ENCODE measurements around the gene CDH24. TPM values are rescaled to one million over a fixed set of nuclear protein-coding genes. Genes with fewer than 3 reads are reported as not detected.

The CDH24 gene
- total and polyA plus RNA-seq, 10 of the 15 experiments (the other 5 are each of a cell fraction or from before 2014, with no cell fraction given), result 0.10 to 1.5 (median 0.45) TPM; not detected in 2

- SMC1A ChIA-PET (ENCODE audit: uncharacterized antibody, unreplicated experiment), result interaction anchor here (0.6 to 2.3 kb wide), 8 partner anchors 8 to 122 kb away, joined by 3 to 11 read pairs (median 5); no protein-coding TSS in a partner anchor
- Histone ChIP-seq H2AFZ (ENCODE audit: control insufficient read depth, low read depth, low read length) (no peak overlapping the region), H3K9me3 (replicated peaks; ENCODE audit: control insufficient read depth, insufficient read depth, low read length) (no peaks in the 10 kb centered on the region), H3K27ac (ENCODE audit: control insufficient read depth, insufficient read depth) (no peak overlapping the region; the same call in 1 of the 2 replicates), H3K4me3 (no peak overlapping the region), H3K4me2 (ENCODE audit: control insufficient read depth, insufficient read depth) (no peak overlapping the region), H3K27me3 (replicated peaks in 1 of 2; ENCODE audit: control insufficient read depth in 2 of 2, insufficient read depth in 2 of 2, low read length in 1 of 2) (no peaks in the 10 kb centered on the region), H3K36me3 (ENCODE audit: control insufficient read depth in 2 of 2, insufficient read depth in 2 of 2, low read length in 1 of 2) (peaks cover 3 to 28% of the 10 kb centered on the region in 2 experiments), H3K79me2 (ENCODE audit: control insufficient read depth, insufficient read depth, low read length) (peaks cover 44% of the 10 kb centered on the region), H3K9ac (ENCODE audit: control insufficient read depth, insufficient read depth, low read length) (no peak overlapping the region), H4K20me1 (ENCODE audit: control insufficient read depth, insufficient read depth) (0 out of 2 replicates have a peak, but pooled peaks cover 7% of the 10 kb centered on the region), H3K4me1 (ENCODE audit: control insufficient read depth, insufficient read depth, low read length) (no peaks in the 10 kb centered on the region; the same call in 1 of the 2 replicates)
- RAD21 ChIA-PET (ENCODE audit: unreplicated experiment), result interaction anchor here (1.6 kb wide), 1 partner anchor 23 kb away, joined by 6 read pairs; no protein-coding TSS in a partner anchor
- in situ Hi-C loops (cut with MboI) (no loop called here), intact Hi-C loops (cut with micrococcal nuclease; ENCODE audit: unreplicated experiment) (no loop called here)
- BruUV-seq (replicated peaks), result no TSS peak
- WGBS (ENCODE audit: insufficient coverage, insufficient replicate concordance, low lambda C conversion rate, missing lambda C conversion rate), result 87% methylated on average over 11 of the region's 12 CpGs
- ATAC-seq (no peak), FAIRE-seq (no peak), DNase-seq (ENCODE audit: low read depth, low spot score) (no peak)
- CTCF ChIA-PET, result interaction anchor here (0.7 to 5.3 kb wide), 11 partner anchors 11 to 707 kb away, joined by 3 to 60 read pairs (median 6); partner anchors contain the start of gene NGDN
- POLR2A ChIA-PET, result interaction anchor here (0.6 to 1.7 kb wide), 5 partner anchors 23 to 491 kb away, joined by 3 to 6 read pairs (median 4); partner anchors contain the start of gene HOMEZ
- TF ChIP-seq CEBPB (IDR thresholded peaks at IDR 0.05; ENCODE audit: borderline replicate concordance in 1 of 2, low read depth in 2 of 2, low read length in 2 of 2), result no peak
- no peak for TF ChIP-seq CBX3 (IDR thresholded peaks at IDR 0.05; ENCODE audit: borderline replicate concordance, low read depth)
- TF ChIP-seq PAX5 (IDR thresholded peaks at IDR 0.05; ENCODE audit: borderline replicate concordance, low read depth, low read length), result no peak
- TF ChIP-seq BMI1 (IDR thresholded peaks at IDR 0.05; ENCODE audit: borderline replicate concordance), result no peak
- TF ChIP-seq SP1 (IDR thresholded peaks at IDR 0.05; ENCODE audit: low read depth, low read length), result no peak
- no peak for TF ChIP-seq PKNOX1 (IDR thresholded peaks at IDR 0.05)
- no peak for TF ChIP-seq KDM1A (IDR thresholded peaks at IDR 0.05; ENCODE audit: borderline replicate concordance)
- TF ChIP-seq, protein P1, sequence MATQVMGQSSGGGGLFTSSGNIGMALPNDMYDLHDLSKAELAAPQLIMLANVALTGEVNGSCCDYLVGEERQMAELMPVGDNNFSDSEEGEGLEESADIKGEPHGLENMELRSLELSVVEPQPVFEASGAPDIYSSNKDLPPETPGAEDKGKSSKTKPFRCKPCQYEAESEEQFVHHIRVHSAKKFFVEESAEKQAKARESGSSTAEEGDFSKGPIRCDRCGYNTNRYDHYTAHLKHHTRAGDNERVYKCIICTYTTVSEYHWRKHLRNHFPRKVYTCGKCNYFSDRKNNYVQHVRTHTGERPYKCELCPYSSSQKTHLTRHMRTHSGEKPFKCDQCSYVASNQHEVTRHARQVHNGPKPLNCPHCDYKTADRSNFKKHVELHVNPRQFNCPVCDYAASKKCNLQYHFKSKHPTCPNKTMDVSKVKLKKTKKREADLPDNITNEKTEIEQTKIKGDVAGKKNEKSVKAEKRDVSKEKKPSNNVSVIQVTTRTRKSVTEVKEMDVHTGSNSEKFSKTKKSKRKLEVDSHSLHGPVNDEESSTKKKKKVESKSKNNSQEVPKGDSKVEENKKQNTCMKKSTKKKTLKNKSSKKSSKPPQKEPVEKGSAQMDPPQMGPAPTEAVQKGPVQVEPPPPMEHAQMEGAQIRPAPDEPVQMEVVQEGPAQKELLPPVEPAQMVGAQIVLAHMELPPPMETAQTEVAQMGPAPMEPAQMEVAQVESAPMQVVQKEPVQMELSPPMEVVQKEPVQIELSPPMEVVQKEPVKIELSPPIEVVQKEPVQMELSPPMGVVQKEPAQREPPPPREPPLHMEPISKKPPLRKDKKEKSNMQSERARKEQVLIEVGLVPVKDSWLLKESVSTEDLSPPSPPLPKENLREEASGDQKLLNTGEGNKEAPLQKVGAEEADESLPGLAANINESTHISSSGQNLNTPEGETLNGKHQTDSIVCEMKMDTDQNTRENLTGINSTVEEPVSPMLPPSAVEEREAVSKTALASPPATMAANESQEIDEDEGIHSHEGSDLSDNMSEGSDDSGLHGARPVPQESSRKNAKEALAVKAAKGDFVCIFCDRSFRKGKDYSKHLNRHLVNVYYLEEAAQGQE (IDR thresholded peaks at IDR 0.05; ENCODE audit: low read depth, low read length), result no peak
- no peak for TF ChIP-seq GABPA (IDR thresholded peaks at IDR 0.05; ENCODE audit: low read depth)
- TF ChIP-seq, protein P2, sequence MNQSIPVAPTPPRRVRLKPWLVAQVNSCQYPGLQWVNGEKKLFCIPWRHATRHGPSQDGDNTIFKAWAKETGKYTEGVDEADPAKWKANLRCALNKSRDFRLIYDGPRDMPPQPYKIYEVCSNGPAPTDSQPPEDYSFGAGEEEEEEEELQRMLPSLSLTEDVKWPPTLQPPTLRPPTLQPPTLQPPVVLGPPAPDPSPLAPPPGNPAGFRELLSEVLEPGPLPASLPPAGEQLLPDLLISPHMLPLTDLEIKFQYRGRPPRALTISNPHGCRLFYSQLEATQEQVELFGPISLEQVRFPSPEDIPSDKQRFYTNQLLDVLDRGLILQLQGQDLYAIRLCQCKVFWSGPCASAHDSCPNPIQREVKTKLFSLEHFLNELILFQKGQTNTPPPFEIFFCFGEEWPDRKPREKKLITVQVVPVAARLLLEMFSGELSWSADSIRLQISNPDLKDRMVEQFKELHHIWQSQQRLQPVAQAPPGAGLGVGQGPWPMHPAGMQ (IDR thresholded peaks at IDR 0.05; ENCODE audit: borderline replicate concordance), result no peak
- TF ChIP-seq E2F4 (IDR thresholded peaks at IDR 0.05; ENCODE audit: low read depth, low read length), result no peak
- TF ChIP-seq ZBED1 (IDR thresholded peaks at IDR 0.05; ENCODE audit: borderline replicate concordance), result no peak
- TF ChIP-seq ZSCAN29 (IDR thresholded peaks at IDR 0.05), result no peak
- TF ChIP-seq NFIC (IDR thresholded peaks at IDR 0.05; ENCODE audit: low read depth, low read length), result no peak
- TF ChIP-seq JUNB (IDR thresholded peaks at IDR 0.05), result no peak
- no peak for TF ChIP-seq MYB (IDR thresholded peaks at IDR 0.05; ENCODE audit: borderline replicate concordance, low read depth, low read length)
Observed at GRCh38 chr14:23091294-23092225, 34.2 kb upstream of the CDH24 start.
